HepG2 (cell line): ENCODE data around the gene CATSPERE.

Experiments used
- EP300 ChIP-seq, 3 experiments: sonication (generic) in 1 of 3; formaldehyde crosslinking in 1 of 3; IDR thresholded peaks; 2 replicates each; pipeline versions ENCODE4 v1.5.1 to v1.6.1; 2011 to 2020; ENCODE audit warnings: low read depth in 2 of 3, low read length in 2 of 3, borderline replicate concordance in 1 of 3, improper control_type of control experiment in 1 of 3, mild to moderate bottlenecking in 1 of 3, missing genetic modification reagents in 1 of 3, moderate library complexity in 1 of 3
- ZNF879 ChIP-seq: sonication (generic); formaldehyde crosslinking; IDR thresholded peaks from 2 replicates; pipeline ENCODE4 v1.8.1; 2023; ENCODE audit warnings: missing genetic modification reagents
- TF ChIP-seq, protein P1 (sequence below): sonication (generic); formaldehyde crosslinking; IDR thresholded peaks from 2 replicates; pipeline ENCODE4 v1.4.0; 2020; ENCODE audit warnings: missing genetic modification reagents, mild to moderate bottlenecking, borderline replicate concordance
- TF ChIP-seq, protein P2 (sequence below): sonication (generic); formaldehyde crosslinking; IDR thresholded peaks from 2 replicates; pipeline ENCODE4 v1.5.0; 2020; ENCODE audit warnings: mild to moderate bottlenecking, missing genetic modification reagents, moderate library complexity

DNA sequence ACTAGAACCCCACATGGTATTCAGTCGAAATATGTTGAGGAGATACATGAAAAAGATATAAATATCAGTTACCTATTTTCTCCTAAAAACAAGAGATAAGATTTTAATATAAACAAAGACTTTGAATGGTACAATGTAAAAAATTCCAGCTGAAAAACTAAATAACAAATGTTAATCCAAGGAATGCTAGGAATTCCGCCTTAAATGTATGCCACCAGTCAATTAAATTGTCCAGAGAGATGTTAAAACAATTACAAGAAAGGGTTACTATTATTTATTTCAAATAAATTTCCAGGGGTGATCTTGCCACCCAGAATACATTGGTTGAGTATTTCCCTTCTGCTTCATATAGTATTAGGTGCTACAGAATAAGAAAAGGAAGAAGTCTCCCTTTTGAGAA is 13.5 kb upstream of the CATSPERE start:
- TF ChIP-seq ZNF879 (CRISPR knock-in tag): no peak
- TF ChIP-seq, protein P1, sequence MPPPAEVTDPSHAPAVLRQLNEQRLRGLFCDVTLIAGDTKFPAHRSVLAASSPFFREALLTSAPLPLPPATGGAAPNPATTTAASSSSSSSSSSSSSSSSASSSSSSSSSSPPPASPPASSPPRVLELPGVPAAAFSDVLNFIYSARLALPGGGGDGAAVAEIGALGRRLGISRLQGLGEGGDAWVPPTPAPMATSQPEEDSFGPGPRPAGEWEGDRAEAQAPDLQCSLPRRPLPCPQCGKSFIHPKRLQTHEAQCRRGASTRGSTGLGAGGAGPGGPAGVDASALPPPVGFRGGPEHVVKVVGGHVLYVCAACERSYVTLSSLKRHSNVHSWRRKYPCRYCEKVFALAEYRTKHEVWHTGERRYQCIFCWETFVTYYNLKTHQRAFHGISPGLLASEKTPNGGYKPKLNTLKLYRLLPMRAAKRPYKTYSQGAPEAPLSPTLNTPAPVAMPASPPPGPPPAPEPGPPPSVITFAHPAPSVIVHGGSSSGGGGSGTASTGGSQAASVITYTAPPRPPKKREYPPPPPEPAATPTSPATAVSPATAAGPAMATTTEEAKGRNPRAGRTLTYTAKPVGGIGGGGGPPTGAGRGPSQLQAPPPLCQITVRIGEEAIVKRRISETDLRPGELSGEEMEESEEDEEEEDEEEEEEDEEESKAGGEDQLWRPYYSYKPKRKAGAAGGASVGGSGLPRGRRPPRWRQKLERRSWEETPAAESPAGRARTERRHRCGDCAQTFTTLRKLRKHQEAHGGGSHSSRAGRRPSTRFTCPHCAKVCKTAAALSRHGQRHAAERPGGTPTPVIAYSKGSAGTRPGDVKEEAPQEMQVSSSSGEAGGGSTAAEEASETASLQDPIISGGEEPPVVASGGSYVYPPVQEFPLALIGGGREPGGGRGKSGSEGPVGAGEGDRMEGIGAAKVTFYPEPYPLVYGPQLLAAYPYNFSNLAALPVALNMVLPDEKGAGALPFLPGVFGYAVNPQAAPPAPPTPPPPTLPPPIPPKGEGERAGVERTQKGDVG: no peak
- no peak for TF ChIP-seq EP300 (IDR thresholded peaks at IDR 0.05; ENCODE audit: low read depth in 2 of 2, low read length in 2 of 2)
- no peak for TF ChIP-seq EP300 (CRISPR knock-in tag; IDR thresholded peaks at IDR 0.05; ENCODE audit: borderline replicate concordance)
- TF ChIP-seq, protein P2, sequence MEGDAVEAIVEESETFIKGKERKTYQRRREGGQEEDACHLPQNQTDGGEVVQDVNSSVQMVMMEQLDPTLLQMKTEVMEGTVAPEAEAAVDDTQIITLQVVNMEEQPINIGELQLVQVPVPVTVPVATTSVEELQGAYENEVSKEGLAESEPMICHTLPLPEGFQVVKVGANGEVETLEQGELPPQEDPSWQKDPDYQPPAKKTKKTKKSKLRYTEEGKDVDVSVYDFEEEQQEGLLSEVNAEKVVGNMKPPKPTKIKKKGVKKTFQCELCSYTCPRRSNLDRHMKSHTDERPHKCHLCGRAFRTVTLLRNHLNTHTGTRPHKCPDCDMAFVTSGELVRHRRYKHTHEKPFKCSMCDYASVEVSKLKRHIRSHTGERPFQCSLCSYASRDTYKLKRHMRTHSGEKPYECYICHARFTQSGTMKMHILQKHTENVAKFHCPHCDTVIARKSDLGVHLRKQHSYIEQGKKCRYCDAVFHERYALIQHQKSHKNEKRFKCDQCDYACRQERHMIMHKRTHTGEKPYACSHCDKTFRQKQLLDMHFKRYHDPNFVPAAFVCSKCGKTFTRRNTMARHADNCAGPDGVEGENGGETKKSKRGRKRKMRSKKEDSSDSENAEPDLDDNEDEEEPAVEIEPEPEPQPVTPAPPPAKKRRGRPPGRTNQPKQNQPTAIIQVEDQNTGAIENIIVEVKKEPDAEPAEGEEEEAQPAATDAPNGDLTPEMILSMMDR: no peak
